GM23248 (cell line): ENCODE measurements around the gene DOC2B.

Experiments
- EZH2 ChIP-seq: fragments of 200-600 bp; sonication (generic); IDR thresholded peaks from 2 replicates; pipeline ENCODE4 v1.6.1; 2018; ENCODE audit warnings: antibody characterized with exemption, mild to moderate bottlenecking; ENCODE audit not compliant: insufficient read depth, poor library complexity, severe bottlenecking
- EZH2phosphoT487 ChIP-seq: fragments of 200-600 bp; sonication (generic); IDR thresholded peaks from 2 replicates; pipeline ENCODE4 v1.6.1; 2018; ENCODE audit warnings: antibody characterized with exemption, moderate library complexity, mild to moderate bottlenecking, low read depth; ENCODE audit not compliant: insufficient read depth

- TF ChIP-seq EZH2: no peak
- TF ChIP-seq EZH2phosphoT487: no peak
Measured at GRCh38 chr17:172401-172800, 9.0 kb downstream of the DOC2B start.
